Smooth muscle cell (in vitro differentiated cells): ENCODE data around the gene TRPM6. TPM values are rescaled to one million over a fixed set of nuclear protein-coding genes. Genes with fewer than 3 reads are reported as not detected.

Experiments
- DNase-seq: peaks from one replicate; lab custom pipeline; 2025; ENCODE audit not compliant: unreplicated experiment; lab: John Stamatoyannopoulos, UW
- H2AFZ ChIP-seq: fragments of 200-600 bp; sonication (generic); 2 replicates; pipeline ENCODE4 v1.6.0; 2016; ENCODE audit warnings: antibody characterized with exemption, low read depth, mild to moderate bottlenecking
- H3F3A ChIP-seq: fragments of 200-600 bp; sonication (generic); 2 replicates; pipeline ENCODE4 v1.6.0; 2017; ENCODE audit warnings: antibody characterized with exemption, low read depth
- H3K27ac ChIP-seq: fragments of 200-600 bp; sonication (generic); 2 replicates; pipeline ENCODE4 v1.5.1; 2016; ENCODE audit warnings: low read depth, mild to moderate bottlenecking
- H3K27me3 ChIP-seq: fragments of 200-600 bp; sonication (generic); 2 replicates; pipeline ENCODE4 v1.6.1; 2016; ENCODE audit warnings: low read depth, mild to moderate bottlenecking
- H3K36me3 ChIP-seq: fragments of 200-600 bp; sonication (generic); 2 replicates; pipeline ENCODE4 v1.5.1; 2016; ENCODE audit warnings: low read depth
- H3K4me1 ChIP-seq: fragments of 200-600 bp; sonication (generic); 2 replicates; pipeline ENCODE4 v1.5.1; 2016; ENCODE audit warnings: low read depth
- H3K4me2 ChIP-seq: fragments of 200-600 bp; sonication (generic); 2 replicates; pipeline ENCODE4 v1.6.0; 2016; ENCODE audit warnings: mild to moderate bottlenecking
- H3K4me3 ChIP-seq: fragments of 200-600 bp; sonication (generic); 2 replicates; pipeline ENCODE4 v1.5.1; 2016; ENCODE audit warnings: mild to moderate bottlenecking
- H3K79me2 ChIP-seq: fragments of 200-600 bp; sonication (generic); 2 replicates; pipeline ENCODE4 v1.6.0; 2016; ENCODE audit warnings: low read depth, mild to moderate bottlenecking
- H3K9ac ChIP-seq: fragments of 200-600 bp; sonication (generic); 2 replicates; pipeline ENCODE4 v1.6.0; 2016; ENCODE audit warnings: low read depth
- H3K9me3 ChIP-seq: fragments of 200-600 bp; sonication (generic); replicated peaks from 2 replicates; pipeline ENCODE4 v1.5.1; 2016; ENCODE audit warnings: low read depth
- H4K20me1 ChIP-seq: fragments of 200-600 bp; sonication (generic); 2 replicates; pipeline ENCODE4 v1.6.0; 2016; ENCODE audit warnings: low read depth
- CTCF ChIP-seq: fragments of 200-600 bp; sonication (generic); IDR thresholded peaks from 2 replicates; pipeline ENCODE4 v1.5.1; 2017; ENCODE audit warnings: borderline replicate concordance, mild to moderate bottlenecking, antibody characterized with exemption; ENCODE audit not compliant: insufficient read depth, poor library complexity, severe bottlenecking
- WGBS: methylation state at CpG from one replicate; pipeline ENCODE4 v1.1.7; 2016; ENCODE audit warnings: low lambda C conversion rate; 5-methylcytosine and 5-hydroxymethylcytosine counted together
- polyA plus RNA-seq: library from polyadenylated mRNA; unstranded; fragments of >200 nt; fragmentation: Nextera tagmentation; extraction: Ambion mirVana; gene quantifications from 2 replicates; pipeline ENCODE4 v1.2.1, GENCODE V29; 2016
- total RNA-seq: library from RNA; depleted of rRNA; stranded (reverse); fragments of >200 nt; gene quantifications from 2 replicates; pipeline ENCODE4 v1.2.3, GENCODE V29; 2014

The TRPM6 gene
- total and polyA plus RNA-seq, 2 experiments from 2014 or later, result 0.04 TPM; not detected in 1

GRCh38 chr9:74875656-74876055 is 12.1 kb downstream of the TRPM6 start:
- H3K4me2 ChIP-seq, result no peak overlapping the region
- DNase-seq, result no peak
- H3K4me1 ChIP-seq, result no peaks in the 10 kb centered on the region
- no peak overlapping the region for H3K4me3 ChIP-seq
- no peaks in the 10 kb centered on the region for H3K27me3 ChIP-seq
- no peak overlapping the region for H3K9ac ChIP-seq
- no peaks in the 10 kb centered on the region for H3K36me3 ChIP-seq
- H3F3A ChIP-seq, result no peaks in the 10 kb centered on the region
- TF ChIP-seq CTCF, result no peak
- no peak overlapping the region for H2AFZ ChIP-seq
- 28% methylated on average over 1 of the region's 1 CpG for WGBS
- H4K20me1 ChIP-seq, result no peaks in the 10 kb centered on the region
- H3K9me3 ChIP-seq, result no peaks in the 10 kb centered on the region
- no peak overlapping the region for H3K27ac ChIP-seq
- H3K79me2 ChIP-seq, result no peaks in the 10 kb centered on the region

- Histone ChIP-seq H3K9me3 (no peaks in the 10 kb centered on the region), H3F3A (no peaks in the 10 kb centered on the region), H3K4me2 (no peak overlapping the region), H3K27ac (no peak overlapping the region), H2AFZ (no peak overlapping the region), H3K4me3 (no peak overlapping the region), H3K4me1 (no peaks in the 10 kb centered on the region), H4K20me1 (no peaks in the 10 kb centered on the region), H3K79me2 (no peaks in the 10 kb centered on the region), H3K36me3 (no peaks in the 10 kb centered on the region), H3K9ac (no peak overlapping the region), H3K27me3 (no peaks in the 10 kb centered on the region)
- no peak for TF ChIP-seq CTCF
- DNase-seq, result no peak
- 97% methylated on average over 2 of the region's 2 CpGs for WGBS
These were observed 13.5 kb downstream of the TRPM6 start for GRCh38 chr9:74874220-74874619.

GRCh38 chr9:74872619-74873233 is 15.0 kb downstream of the TRPM6 start:
- Histone ChIP-seq H3K36me3 (no peaks in the 10 kb centered on the region), H3K4me2 (no peak overlapping the region), H3K9ac (no peak overlapping the region), H3K27ac (no peak overlapping the region), H3K79me2 (no peaks in the 10 kb centered on the region), H3F3A (no peaks in the 10 kb centered on the region), H3K27me3 (no peaks in the 10 kb centered on the region), H3K9me3 (no peaks in the 10 kb centered on the region), H2AFZ (no peak overlapping the region), H4K20me1 (no peaks in the 10 kb centered on the region), H3K4me1 (no peaks in the 10 kb centered on the region), H3K4me3 (no peak overlapping the region)
- DNase-seq, result no peak
- no peak for TF ChIP-seq CTCF
- WGBS, result 89% methylated on average over 9 of the region's 9 CpGs

GRCh38 chr9:74867483-74867882 is 20.2 kb downstream of the TRPM6 start:
- TF ChIP-seq CTCF, result no peak
- H3K4me3 ChIP-seq, result no peak overlapping the region
- 79% methylated on average over 4 of the region's 4 CpGs for WGBS
- no peak overlapping the region for H3K4me2 ChIP-seq
- no peaks in the 10 kb centered on the region for H3K36me3 ChIP-seq
- H3K27me3 ChIP-seq, result no peaks in the 10 kb centered on the region
- H3K9me3 ChIP-seq, result no peaks in the 10 kb centered on the region
- no peaks in the 10 kb centered on the region for H3K79me2 ChIP-seq
- no peaks in the 10 kb centered on the region for H4K20me1 ChIP-seq
- H3K9ac ChIP-seq, result no peak overlapping the region
- no peaks in the 10 kb centered on the region for H3K4me1 ChIP-seq
- no peak overlapping the region for H2AFZ ChIP-seq
- H3K27ac ChIP-seq, result no peak overlapping the region
- H3F3A ChIP-seq, result no peaks in the 10 kb centered on the region
- no peak for DNase-seq
